Left ventricle myocardium inferior (tissue), 1 donor: ENCODE results near the gene TSPAN18. TPM values are rescaled to one million over a fixed set of nuclear protein-coding genes. Genes with fewer than 3 reads are reported as not detected.

ENCODE experiments used
- DNase-seq: peaks from one replicate; pipeline ENCODE4 v3.0.0-alpha.2; 2020
- H3K27ac ChIP-seq: fragments of 200-600 bp; replicated peaks from 2 replicates; pipeline ENCODE4 v1.8.0; 2021
- H3K27me3 ChIP-seq: fragments of 200-600 bp; 2 replicates; pipeline ENCODE4 v1.8.0; 2021; ENCODE audit warnings: low read depth
- H3K36me3 ChIP-seq: fragments of 200-600 bp; 2 replicates; pipeline ENCODE4 v1.8.0; 2021
- H3K4me1 ChIP-seq: fragments of 200-600 bp; 2 replicates; pipeline ENCODE4 v1.8.0; 2021
- H3K4me3 ChIP-seq: fragments of 200-600 bp; 2 replicates; pipeline ENCODE4 v1.8.0; 2021; ENCODE audit warnings: mild to moderate bottlenecking, moderate library complexity
- H3K9me3 ChIP-seq: fragments of 200-600 bp; replicated peaks from 2 replicates; pipeline ENCODE4 v1.8.0; 2021
- CTCF ChIP-seq: fragments of 200-600 bp; IDR thresholded peaks from 2 replicates; pipeline ENCODE4 v1.8.0; 2021; ENCODE audit warnings: antibody characterized with exemption, mild to moderate bottlenecking, borderline replicate concordance
- intact Hi-C: fragments of 100-400 bp; cut with micrococcal nuclease; formaldehyde crosslinking; loops from one replicate; pipeline ENCODE4 v1.11.0; 2022
- total RNA-seq: library from RNA; stranded (reverse); fragmentation: NEBNext Ultra II Directional; extraction: Animal tissue kit (Norgen Biotek cat#: 25700); gene quantifications from one replicate; pipeline ENCODE4 v1.2.1, GENCODE V29; 2021
- donor health status: DM: no; HTN: yes; CAD: no; lungs with severe emphysema.

Gene TSPAN18
- total RNA-seq, 1 donor from 2014 or later = 129 TPM

DNA sequence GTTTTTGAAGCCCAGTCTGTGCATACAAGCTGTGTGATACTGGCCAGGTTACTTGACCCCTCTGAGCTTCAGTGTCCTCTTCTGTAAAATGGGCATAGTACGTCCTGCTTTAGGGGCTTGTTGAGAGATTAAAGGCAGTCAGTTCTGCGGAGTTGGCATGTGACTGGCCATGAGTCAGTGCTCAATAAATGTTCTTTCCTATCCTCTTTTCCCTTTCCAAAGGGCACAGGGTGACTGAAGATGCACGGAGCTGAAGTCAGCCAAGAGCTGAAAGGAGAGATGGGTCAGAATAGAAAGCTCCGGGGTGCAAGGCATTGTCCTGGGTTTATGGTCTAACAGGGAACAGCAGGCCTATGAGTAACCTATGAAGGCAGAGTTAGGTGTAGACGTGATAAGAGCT lies 175.0 kb downstream of the TSPAN18 start:
- Histone ChIP-seq H3K4me3 (no peak overlapping the region), H3K9me3 (peaks cover 8% of the 10 kb centered on the region), H3K4me1 (peaks cover 23% of the 10 kb centered on the region), H3K36me3 (peaks cover 4% of the 10 kb centered on the region), H3K27me3 (no peaks in the 10 kb centered on the region), H3K27ac (no peak overlapping the region)
- DNase-seq = no peak
- intact Hi-C loops = no loop called here
- TF ChIP-seq CTCF = no peak

DNA sequence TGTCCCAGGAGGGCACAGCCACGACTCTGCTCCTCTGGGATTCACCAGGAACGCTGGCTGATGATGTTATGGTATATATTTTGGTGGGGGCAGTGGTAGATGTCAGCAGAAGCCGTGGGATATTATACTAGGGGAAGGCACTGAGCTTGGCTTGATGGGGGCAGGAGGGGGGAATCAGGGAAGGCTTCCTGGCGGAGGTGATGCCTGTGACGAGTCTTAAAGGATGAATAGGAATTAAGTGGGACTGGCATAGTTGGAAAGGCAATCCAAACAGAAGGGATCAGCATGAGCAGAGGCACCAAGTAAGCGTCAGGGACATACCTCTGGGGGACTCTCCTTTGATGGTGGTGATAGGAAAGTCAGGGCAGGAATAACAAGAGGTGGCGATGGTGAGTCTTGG lies 176.3 kb downstream of the TSPAN18 start:
- peaks cover 8% of the 10 kb centered on the region for H3K9me3 ChIP-seq
- DNase-seq = no peak
- no peak overlapping the region for H3K4me3 ChIP-seq
- H3K27me3 ChIP-seq = no peaks in the 10 kb centered on the region
- TF ChIP-seq CTCF = no peak
- intact Hi-C loops = no loop called here
- H3K27ac ChIP-seq = no peak overlapping the region
- H3K36me3 ChIP-seq = peaks cover 4% of the 10 kb centered on the region
- H3K4me1 ChIP-seq = peaks cover 23% of the 10 kb centered on the region

DNA sequence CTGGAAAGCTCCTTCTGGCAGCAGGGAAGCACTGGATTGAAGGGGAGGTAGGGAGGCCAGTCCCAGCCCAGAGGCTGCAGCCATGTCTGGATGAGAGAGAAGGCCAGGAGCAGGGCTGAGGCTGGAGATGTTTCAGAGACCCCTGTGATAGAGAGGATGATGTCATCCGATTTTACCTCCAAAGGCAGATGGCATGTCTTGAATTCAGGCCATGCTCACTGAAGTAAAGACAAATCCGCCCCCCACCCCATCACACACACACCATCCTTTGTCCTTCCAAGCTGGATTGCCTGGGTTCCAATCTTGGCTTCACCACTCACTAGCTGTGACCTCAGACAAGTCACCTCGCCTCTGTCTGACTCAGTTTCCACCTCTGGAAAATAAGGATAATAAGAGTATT lies 176.8 kb downstream of the TSPAN18 start:
- intact Hi-C loops = no loop called here
- Histone ChIP-seq H3K27ac (no peak overlapping the region), H3K4me3 (no peak overlapping the region), H3K4me1 (peaks cover 23% of the 10 kb centered on the region), H3K36me3 (peaks cover 4% of the 10 kb centered on the region), H3K9me3 (peaks cover 4% of the 10 kb centered on the region), H3K27me3 (no peaks in the 10 kb centered on the region)
- no peak for DNase-seq
- TF ChIP-seq CTCF = no peak

- H3K4me3 ChIP-seq = no peak overlapping the region
- peaks cover 25% of the 10 kb centered on the region for H3K4me1 ChIP-seq
- no peaks in the 10 kb centered on the region for H3K9me3 ChIP-seq
- H3K27ac ChIP-seq = no peak overlapping the region
- H3K36me3 ChIP-seq = no peaks in the 10 kb centered on the region
- intact Hi-C loops = no loop called here
- no peak for TF ChIP-seq CTCF
- H3K27me3 ChIP-seq = no peaks in the 10 kb centered on the region
- DNase-seq = no peak
Measured at GRCh38 chr11:44904261-44905020, 177.7 kb downstream of the TSPAN18 start.

GRCh38 chr11:44905131-44905866 lies 178.5 kb downstream of the TSPAN18 start:
- H3K36me3 ChIP-seq = no peaks in the 10 kb centered on the region
- H3K27ac ChIP-seq = no peak overlapping the region
- no peak for DNase-seq
- H3K4me3 ChIP-seq = no peak overlapping the region
- intact Hi-C loops = no loop called here
- TF ChIP-seq CTCF = no peak
- no peaks in the 10 kb centered on the region for H3K27me3 ChIP-seq
- H3K4me1 ChIP-seq = peaks cover 31% of the 10 kb centered on the region
- no peaks in the 10 kb centered on the region for H3K9me3 ChIP-seq
